Transverse colon (tissue), 4 donors: ENCODE data around the gene DHX16.

Source experiments
- CTCF ChIP-seq, 5 experiments: fragments of 200-600 bp in 3 of 5; fragments of 450-650 bp in 2 of 5; sonication (generic) in 3 of 5; IDR thresholded peaks; 1 replicate in 2 of 5; 2 replicates in 3 of 5; pipeline ENCODE4 v1.5.1; 2016 to 2017; ENCODE audit warnings: antibody characterized with exemption in 5 of 5, inconsistent platforms in 3 of 5, mild to moderate bottlenecking in 2 of 5, moderate library complexity in 1 of 5
- POLR2A ChIP-seq: fragments of 450-650 bp; IDR thresholded peaks from one replicate; pipeline ENCODE4 v1.6.1; 2016; ENCODE audit warnings: antibody characterized with exemption, mild to moderate bottlenecking, moderate library complexity
- POLR2AphosphoS5 ChIP-seq, 3 donors: sonication (generic); formaldehyde crosslinking; IDR thresholded peaks; one replicate each; pipeline ENCODE4 v1.6.1; 2016; ENCODE audit warnings: antibody characterized with exemption in 3 of 3

GRCh38 chr6:30656513-30656912, 16.3 kb downstream of the DHX16 start:
- TF ChIP-seq POLR2A (no peak), CTCF (IDR thresholded peaks at IDR 0.05) (no peak), POLR2AphosphoS5 (IDR thresholded peaks at IDR 0.05) (no peak)
